H9 (cell line): ENCODE results near the gene ANKS3. TPM values are rescaled to one million over a fixed set of nuclear protein-coding genes. Genes with fewer than 3 reads are reported as not detected.

ENCODE experiments used
- DNase-seq: peaks from one replicate; pipeline ENCODE4 v3.0.0-alpha.2; 2017
- H2AFZ ChIP-seq: one replicate; pipeline ENCODE4 v1.6.1; 2013; ENCODE audit warnings: mild to moderate bottlenecking, low read length, control low read depth, moderate library complexity
- H2AK5ac ChIP-seq: 2 replicates; pipeline ENCODE4 v1.6.1; 2013; ENCODE audit warnings: low read length, control low read depth, mixed read lengths; ENCODE audit not compliant: insufficient read length
- H2BK120ac ChIP-seq: one replicate; pipeline ENCODE4 v1.6.1; 2013; ENCODE audit warnings: low read depth, mild to moderate bottlenecking, low read length, control low read depth, inconsistent platforms; ENCODE audit not compliant: poor library complexity, severe bottlenecking
- H2BK12ac ChIP-seq: 2 replicates; pipeline ENCODE4 v1.6.1; 2013; ENCODE audit warnings: low read length, control low read depth, mixed read lengths, low read depth; ENCODE audit not compliant: insufficient read length
- H2BK15ac ChIP-seq: 2 replicates; pipeline ENCODE4 v1.6.1; 2013; ENCODE audit warnings: low read depth, low read length, control low read depth
- H2BK20ac ChIP-seq: one replicate; pipeline ENCODE4 v1.6.1; 2013; ENCODE audit warnings: low read depth, mild to moderate bottlenecking, low read length, control low read depth, inconsistent platforms; ENCODE audit not compliant: poor library complexity, severe bottlenecking
- H2BK5ac ChIP-seq: 2 replicates; pipeline ENCODE4 v1.6.1; 2013; ENCODE audit warnings: low read length, control low read depth, mixed read lengths; ENCODE audit not compliant: insufficient read length
- H3K14ac ChIP-seq: 2 replicates; pipeline ENCODE4 v1.6.1; 2013; ENCODE audit warnings: low read length, control low read depth; ENCODE audit not compliant: insufficient read depth
- H3K18ac ChIP-seq: 2 replicates; pipeline ENCODE4 v1.6.1; 2013; ENCODE audit warnings: low read depth, mild to moderate bottlenecking, mixed read lengths, low read length, control low read depth; ENCODE audit not compliant: insufficient read length
- H3K23ac ChIP-seq: 2 replicates; pipeline ENCODE4 v1.6.1; 2013; ENCODE audit warnings: low read length, control low read depth, mixed read lengths, low read depth; ENCODE audit not compliant: insufficient read length
- H3K23me2 ChIP-seq: 2 replicates; pipeline ENCODE4 v1.6.1; 2013; ENCODE audit warnings: low read depth, mild to moderate bottlenecking, mixed read lengths, low read length, control low read depth; ENCODE audit not compliant: insufficient read length, poor library complexity, severe bottlenecking
- H3K27ac ChIP-seq: 2 replicates; pipeline ENCODE4 v1.5.1; 2013; ENCODE audit warnings: low read length, control low read depth, mixed read lengths, low read depth; ENCODE audit not compliant: insufficient read length
- H3K27me3 ChIP-seq: 2 replicates; pipeline ENCODE4 v1.6.1; 2013; ENCODE audit warnings: low read length, control low read depth, inconsistent platforms; ENCODE audit not compliant: insufficient read depth
- H3K4ac ChIP-seq: 2 replicates; pipeline ENCODE4 v1.6.1; 2013; ENCODE audit warnings: low read depth, mild to moderate bottlenecking, control low read depth, inconsistent platforms, low read length, moderate library complexity
- H3K4me1 ChIP-seq: 2 replicates; pipeline ENCODE4 v1.6.1; 2013; ENCODE audit warnings: low read length, control low read depth, inconsistent platforms; ENCODE audit not compliant: insufficient read depth
- H3K4me2 ChIP-seq: 2 replicates; pipeline ENCODE4 v1.6.1; 2013; ENCODE audit warnings: low read length, control low read depth, mixed read lengths; ENCODE audit not compliant: insufficient read length, insufficient read depth
- H3K56ac ChIP-seq: 2 replicates; pipeline ENCODE4 v1.6.1; 2013; ENCODE audit warnings: low read depth, mild to moderate bottlenecking, mixed read lengths, low read length, control low read depth; ENCODE audit not compliant: insufficient read length
- H3K79me1 ChIP-seq: 2 replicates; pipeline ENCODE4 v1.6.1; 2013; ENCODE audit warnings: low read depth, mild to moderate bottlenecking, moderate library complexity, low read length, control low read depth, inconsistent platforms; ENCODE audit not compliant: insufficient read depth, poor library complexity, severe bottlenecking
- H3K79me2 ChIP-seq: 2 replicates; pipeline ENCODE4 v1.6.1; 2013; ENCODE audit warnings: low read length, control low read depth, inconsistent platforms; ENCODE audit not compliant: insufficient read depth
- H3K9ac ChIP-seq: 2 replicates; pipeline ENCODE4 v1.6.1; 2013; ENCODE audit warnings: low read length, control low read depth, mixed read lengths; ENCODE audit not compliant: insufficient read length; ENCODE audit errors: extremely low read depth
- H3K9me3 ChIP-seq: one replicate; pipeline ENCODE4 v1.6.1; 2013; ENCODE audit warnings: low read depth, low read length, inconsistent platforms; ENCODE audit not compliant: control insufficient read depth
- H3T11ph ChIP-seq: one replicate; pipeline ENCODE4 v1.6.1; 2013; ENCODE audit warnings: mild to moderate bottlenecking, low read length, control low read depth, inconsistent platforms
- H4K20me1 ChIP-seq: one replicate; pipeline ENCODE4 v1.6.1; 2013; ENCODE audit not compliant: control insufficient read depth, insufficient read length, insufficient read depth
- H4K5ac ChIP-seq: 2 replicates; pipeline ENCODE4 v1.6.1; 2013; ENCODE audit warnings: low read depth, mild to moderate bottlenecking, mixed read lengths, low read length, control low read depth; ENCODE audit not compliant: insufficient read length
- H4K8ac ChIP-seq: replicated peaks from 2 replicates; pipeline ENCODE4 v1.6.1; 2013; ENCODE audit warnings: low read length, control low read depth, mixed read lengths, low read depth; ENCODE audit not compliant: insufficient read length
- H4K91ac ChIP-seq: 2 replicates; pipeline ENCODE4 v1.6.1; 2013; ENCODE audit warnings: low read depth, mild to moderate bottlenecking, moderate library complexity, mixed read lengths, low read length, control low read depth; ENCODE audit not compliant: insufficient read length
- H3K27ac Mint-ChIP-seq, 3 experiments: 2 replicates in 2 of 3; 3 replicates in 1 of 3; pipeline ENCODE4 v1.8.0; 2020 to 2021; ENCODE audit warnings: mixed read lengths in 3 of 3, mild to moderate bottlenecking in 1 of 3, moderate library complexity in 1 of 3
- H3K27me3 Mint-ChIP-seq: 2 replicates; pipeline ENCODE4 v1.8.0; 2021; ENCODE audit warnings: low read depth, mild to moderate bottlenecking, moderate library complexity, mixed read lengths
- H3K36me3 Mint-ChIP-seq, 3 experiments: 2 replicates in 2 of 3; 3 replicates in 1 of 3; pipeline ENCODE4 v1.8.0; 2020 to 2021; ENCODE audit warnings: low read depth in 3 of 3, mixed read lengths in 3 of 3; ENCODE audit not compliant: insufficient read depth in 1 of 3
- H3K4me1 Mint-ChIP-seq, 2 experiments: 2 replicates each; pipeline ENCODE4 v1.8.0; 2020; ENCODE audit warnings: mixed read lengths in 2 of 2
- H3K4me3 Mint-ChIP-seq, 2 experiments: 2 replicates in 1 of 2; 3 replicates in 1 of 2; pipeline ENCODE4 v1.8.0; 2020 to 2021; ENCODE audit warnings: mild to moderate bottlenecking in 2 of 2, mixed read lengths in 2 of 2, moderate library complexity in 1 of 2
- H3K9me3 Mint-ChIP-seq, 2 experiments: 2 replicates in 1 of 2; 3 replicates in 1 of 2; pipeline ENCODE4 v1.8.0; 2020; ENCODE audit warnings: mild to moderate bottlenecking in 2 of 2, mixed read lengths in 2 of 2, moderate library complexity in 1 of 2
- WGBS: extraction: QIAGEN DNeasy Blood & Tissue Kit; methylation state at CpG from one replicate; pipeline ENCODE4 v1.1.7; 2013; ENCODE audit warnings: missing lambda C conversion rate, low lambda C conversion rate, mixed read lengths; ENCODE audit not compliant: insufficient read length; ENCODE audit errors: extremely low coverage; 5-methylcytosine and 5-hydroxymethylcytosine counted together
- total RNA-seq: library from RNA; stranded (reverse); gene quantifications from 2 replicates; pipeline ENCODE4 v1.2.1, GENCODE V29; 2021
- TF ChIP-seq, protein P1 (sequence below): fragments of 200-600 bp; sonication (generic); conservative IDR thresholded peaks from 3 replicates; pipeline ENCODE4 v1.8.0; 2021; ENCODE audit warnings: antibody characterized with exemption, mild to moderate bottlenecking

Gene ANKS3
- total RNA-seq, 1 experiment from 2014 or later = 32.0 TPM

GRCh38 chr16:4775005-4775404, 40.9 kb upstream of the ANKS3 start:
- no peak overlapping the region for H2BK120ac ChIP-seq
- H4K8ac ChIP-seq = no peak overlapping the region
- no peak overlapping the region for H3K18ac ChIP-seq
- H3K4ac ChIP-seq = no peak overlapping the region
- no peak overlapping the region for H2AK5ac ChIP-seq
- H2BK20ac ChIP-seq = no peak overlapping the region
- no peak overlapping the region for H3K56ac ChIP-seq
- no peaks in the 10 kb centered on the region; a peak in 1 of 5 replicates for H3K9me3 Mint-ChIP-seq
- no peak overlapping the region for H2BK15ac ChIP-seq
- H3K23ac ChIP-seq = no peak overlapping the region
- no peak overlapping the region for H3K4me2 ChIP-seq
- no peak overlapping the region for H3K14ac ChIP-seq
- no peaks in the 10 kb centered on the region for H3K79me1 ChIP-seq
- H4K91ac ChIP-seq = no peak overlapping the region
- no peak for DNase-seq
- no peaks in the 10 kb centered on the region for H3K9me3 ChIP-seq
- H3K27ac ChIP-seq = no peak overlapping the region
- H4K5ac ChIP-seq = no peak overlapping the region
- no peaks in the 10 kb centered on the region for H3K4me1 ChIP-seq
- H3K27me3 Mint-ChIP-seq = no peaks in the 10 kb centered on the region; the same call in none of the 2 replicates
- H3K9ac ChIP-seq = no peak overlapping the region
- TF ChIP-seq, protein P1, sequence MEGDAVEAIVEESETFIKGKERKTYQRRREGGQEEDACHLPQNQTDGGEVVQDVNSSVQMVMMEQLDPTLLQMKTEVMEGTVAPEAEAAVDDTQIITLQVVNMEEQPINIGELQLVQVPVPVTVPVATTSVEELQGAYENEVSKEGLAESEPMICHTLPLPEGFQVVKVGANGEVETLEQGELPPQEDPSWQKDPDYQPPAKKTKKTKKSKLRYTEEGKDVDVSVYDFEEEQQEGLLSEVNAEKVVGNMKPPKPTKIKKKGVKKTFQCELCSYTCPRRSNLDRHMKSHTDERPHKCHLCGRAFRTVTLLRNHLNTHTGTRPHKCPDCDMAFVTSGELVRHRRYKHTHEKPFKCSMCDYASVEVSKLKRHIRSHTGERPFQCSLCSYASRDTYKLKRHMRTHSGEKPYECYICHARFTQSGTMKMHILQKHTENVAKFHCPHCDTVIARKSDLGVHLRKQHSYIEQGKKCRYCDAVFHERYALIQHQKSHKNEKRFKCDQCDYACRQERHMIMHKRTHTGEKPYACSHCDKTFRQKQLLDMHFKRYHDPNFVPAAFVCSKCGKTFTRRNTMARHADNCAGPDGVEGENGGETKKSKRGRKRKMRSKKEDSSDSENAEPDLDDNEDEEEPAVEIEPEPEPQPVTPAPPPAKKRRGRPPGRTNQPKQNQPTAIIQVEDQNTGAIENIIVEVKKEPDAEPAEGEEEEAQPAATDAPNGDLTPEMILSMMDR = no peak
- no peak overlapping the region for H2AFZ ChIP-seq
- no peak overlapping the region for H3K27ac Mint-ChIP-seq
- no peaks in the 10 kb centered on the region for H3K79me2 ChIP-seq
- no peak overlapping the region for H2BK5ac ChIP-seq
- H3K23me2 ChIP-seq = no peaks in the 10 kb centered on the region
- H3K36me3 Mint-ChIP-seq = no peaks in the 10 kb centered on the region
- WGBS = no CpG with 5 or more reads among the region's 13 CpGs
- no peak overlapping the region for H3K4me3 Mint-ChIP-seq
- H3K27me3 ChIP-seq = no peaks in the 10 kb centered on the region
- H3K4me1 Mint-ChIP-seq = no peaks in the 10 kb centered on the region
- H3T11ph ChIP-seq = no peak overlapping the region
- H4K20me1 ChIP-seq = no peaks in the 10 kb centered on the region
- H2BK12ac ChIP-seq = no peak overlapping the region
